GM12801 (cell line): Measurements from ENCODE around the gene KLHL28.

Experiments
- TF ChIP-seq, protein P1 (sequence below): IDR thresholded peaks from one replicate; pipeline ENCODE4 v1.5.1; 2011; ENCODE audit warnings: control low read depth; ENCODE audit not compliant: insufficient read length; ENCODE audit errors: extremely low read depth

The KLHL28 gene

DNA sequence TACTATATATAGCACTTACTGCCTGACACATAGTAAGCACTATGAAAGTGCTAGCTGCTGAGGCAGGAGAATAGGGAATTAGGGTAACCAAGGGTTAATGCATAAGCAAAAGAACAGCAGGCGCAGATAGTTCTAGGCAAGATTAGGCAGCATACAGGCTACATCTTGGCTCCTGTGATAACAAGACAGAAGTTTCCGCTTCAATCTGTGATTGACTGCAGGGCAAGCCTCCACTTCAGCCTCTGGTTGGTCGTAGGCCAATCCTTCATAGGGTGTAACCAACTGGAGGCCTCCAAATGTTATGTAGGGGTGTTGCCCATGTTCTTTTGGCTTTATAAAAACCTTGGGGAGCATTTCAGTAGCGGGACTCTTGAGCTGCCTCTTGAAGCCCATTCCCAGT lies 46.9 kb downstream of the KLHL28 start:
- TF ChIP-seq, protein P1, sequence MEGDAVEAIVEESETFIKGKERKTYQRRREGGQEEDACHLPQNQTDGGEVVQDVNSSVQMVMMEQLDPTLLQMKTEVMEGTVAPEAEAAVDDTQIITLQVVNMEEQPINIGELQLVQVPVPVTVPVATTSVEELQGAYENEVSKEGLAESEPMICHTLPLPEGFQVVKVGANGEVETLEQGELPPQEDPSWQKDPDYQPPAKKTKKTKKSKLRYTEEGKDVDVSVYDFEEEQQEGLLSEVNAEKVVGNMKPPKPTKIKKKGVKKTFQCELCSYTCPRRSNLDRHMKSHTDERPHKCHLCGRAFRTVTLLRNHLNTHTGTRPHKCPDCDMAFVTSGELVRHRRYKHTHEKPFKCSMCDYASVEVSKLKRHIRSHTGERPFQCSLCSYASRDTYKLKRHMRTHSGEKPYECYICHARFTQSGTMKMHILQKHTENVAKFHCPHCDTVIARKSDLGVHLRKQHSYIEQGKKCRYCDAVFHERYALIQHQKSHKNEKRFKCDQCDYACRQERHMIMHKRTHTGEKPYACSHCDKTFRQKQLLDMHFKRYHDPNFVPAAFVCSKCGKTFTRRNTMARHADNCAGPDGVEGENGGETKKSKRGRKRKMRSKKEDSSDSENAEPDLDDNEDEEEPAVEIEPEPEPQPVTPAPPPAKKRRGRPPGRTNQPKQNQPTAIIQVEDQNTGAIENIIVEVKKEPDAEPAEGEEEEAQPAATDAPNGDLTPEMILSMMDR: no peak

DNA sequence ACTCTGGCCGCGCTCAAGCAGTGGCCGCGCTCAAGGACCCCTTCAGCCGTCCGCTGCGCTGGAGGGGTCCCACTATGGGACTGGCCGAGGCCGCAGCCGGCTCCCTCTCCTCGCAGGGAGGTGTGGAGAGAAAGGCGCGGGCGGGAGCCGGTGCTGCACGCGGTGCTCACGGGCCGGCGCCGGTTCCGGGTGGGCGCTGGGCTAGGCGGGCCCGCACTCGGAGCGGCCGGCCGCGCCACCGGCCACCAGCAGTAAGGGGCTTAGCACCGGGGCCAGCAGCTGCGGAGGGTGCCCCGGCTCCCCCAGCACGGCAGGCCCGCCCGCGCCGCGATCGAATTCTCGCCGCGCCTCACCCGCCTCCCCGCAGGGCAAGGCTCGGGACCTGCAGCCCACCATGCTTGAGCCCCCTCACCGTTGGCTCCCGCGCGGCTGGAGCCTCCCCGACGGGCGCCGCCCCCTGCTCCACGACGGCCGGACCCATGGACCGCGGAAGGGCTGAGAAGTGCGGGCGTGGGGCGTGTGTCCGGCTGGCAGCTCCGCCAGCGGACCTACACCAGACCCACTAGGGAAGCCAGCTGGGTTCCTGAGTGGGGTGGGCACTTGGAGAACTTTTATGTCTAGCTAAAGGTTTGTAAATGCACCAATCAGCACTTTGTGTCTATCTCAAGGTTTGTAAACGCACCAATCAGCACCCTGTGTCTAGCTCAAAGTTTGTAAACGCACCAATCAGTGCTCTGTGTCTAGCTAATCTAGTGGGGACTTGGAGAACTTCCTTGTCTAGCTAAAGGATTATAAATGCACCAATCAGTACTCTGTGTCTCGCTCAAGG lies 49.5 kb downstream of the KLHL28 start:
- TF ChIP-seq, protein P1: no peak

DNA sequence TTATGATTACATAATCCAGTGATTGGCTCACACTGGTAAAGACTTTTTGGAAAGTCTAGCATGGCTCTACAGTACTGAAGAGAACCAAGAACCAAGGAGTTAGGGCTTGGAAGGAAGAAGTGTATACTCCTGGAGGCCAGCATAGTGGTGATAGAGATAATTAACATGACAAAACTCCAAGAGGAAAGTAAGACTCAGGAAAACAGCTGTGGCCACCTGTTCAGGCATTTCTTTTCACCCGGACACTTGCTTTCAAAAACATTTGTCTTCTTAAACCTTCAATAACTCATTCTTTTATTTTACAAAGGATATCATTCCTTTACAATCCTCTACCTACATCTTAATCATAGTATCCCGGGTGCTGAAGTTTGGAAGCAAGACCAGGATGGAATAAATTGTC lies 50.9 kb downstream of the KLHL28 start:
- TF ChIP-seq, protein P1: no peak

DNA sequence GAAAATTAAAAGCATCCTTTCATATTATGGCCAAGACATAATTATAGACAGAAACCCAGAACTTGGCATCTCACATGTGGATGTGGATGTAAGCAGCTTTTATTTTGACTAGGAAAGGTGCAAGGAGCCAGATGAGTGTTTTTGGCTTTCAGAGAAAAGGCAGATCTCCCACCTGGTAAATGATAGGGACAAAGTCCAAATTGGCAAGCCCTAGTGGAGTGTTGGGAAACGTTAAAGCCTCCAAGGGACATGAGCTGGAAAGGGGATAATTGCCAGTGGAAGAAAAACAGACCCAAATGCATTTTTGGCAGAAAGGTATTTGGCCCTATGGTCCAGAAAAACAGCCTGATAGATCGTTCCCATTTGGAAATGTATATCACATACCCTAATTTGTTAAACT lies 60.1 kb downstream of the KLHL28 start:
- TF ChIP-seq, protein P1: no peak

DNA sequence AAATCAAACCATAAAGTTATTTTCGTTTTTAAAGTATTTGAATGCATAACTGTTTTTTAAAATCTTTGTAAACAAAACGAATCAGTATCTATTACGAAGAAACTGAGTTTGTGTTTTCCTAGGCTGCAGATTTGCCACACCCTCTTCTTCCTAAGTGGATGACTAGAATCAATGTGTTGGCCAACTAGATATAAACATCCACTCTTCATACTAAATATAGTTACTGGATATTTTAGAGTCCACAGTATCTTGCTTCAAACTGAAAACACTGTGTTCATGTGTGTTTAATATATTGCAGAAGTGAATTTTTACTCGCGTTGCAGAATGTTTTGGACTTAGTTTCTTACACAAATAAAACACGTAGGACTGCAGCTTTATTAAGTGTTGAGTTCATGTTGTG lies 63.2 kb downstream of the KLHL28 start:
- TF ChIP-seq, protein P1: no peak

DNA sequence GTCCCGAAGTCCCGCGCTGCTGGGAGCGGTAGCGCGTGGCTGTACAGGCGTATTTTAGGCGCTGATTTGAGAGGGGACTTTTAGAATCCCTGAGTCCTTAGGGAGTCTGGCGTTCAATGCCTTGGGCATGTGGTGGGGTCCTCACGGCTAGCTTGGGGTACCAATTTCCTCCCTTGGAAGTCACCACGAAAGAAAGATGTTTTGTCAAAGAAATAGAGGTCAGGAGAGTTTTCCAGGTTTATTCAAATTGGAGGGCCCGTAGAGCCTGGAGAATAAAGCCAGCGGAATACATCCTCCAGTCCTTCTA lies 63.9 kb downstream of the KLHL28 start:
- TF ChIP-seq, protein P1: no peak

DNA sequence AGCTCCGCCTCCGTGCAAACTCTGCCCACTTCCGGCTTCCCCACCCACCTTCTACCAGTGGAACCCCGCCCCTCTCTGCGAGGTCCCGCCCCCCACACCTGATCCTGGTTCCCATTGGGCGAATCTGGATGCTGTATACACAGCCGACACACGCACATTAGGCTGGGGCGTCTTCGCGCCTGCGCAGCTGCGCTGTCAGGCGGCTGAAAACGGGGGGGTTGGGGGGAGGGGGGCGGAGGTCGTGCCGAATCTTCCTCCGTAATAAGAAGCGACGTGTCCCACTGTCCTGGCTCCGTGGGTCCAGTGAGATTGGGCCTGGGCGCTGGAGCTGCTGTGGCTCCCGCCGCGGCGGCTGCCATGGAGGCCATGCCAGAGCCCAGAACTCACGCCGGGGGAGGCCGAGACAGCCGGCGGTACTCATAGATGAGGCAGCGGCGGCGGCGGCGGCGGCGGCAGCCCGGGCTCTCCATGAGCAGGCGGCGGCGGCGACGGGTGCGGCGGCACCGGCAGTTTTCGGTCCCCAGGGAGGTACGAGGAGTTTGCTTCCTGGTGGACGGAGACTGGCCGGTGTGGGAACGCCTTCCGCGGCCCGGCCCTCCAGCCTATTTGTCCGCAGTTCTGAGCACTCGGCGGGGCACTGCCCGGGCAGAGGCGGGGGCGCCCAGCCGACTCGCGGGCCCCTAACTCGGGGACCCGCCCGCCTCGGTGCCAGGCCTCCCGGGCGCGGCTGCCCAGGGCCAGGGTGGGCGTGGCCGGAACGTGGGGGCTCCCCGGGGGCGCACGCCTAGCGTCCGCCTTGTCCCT lies 64.5 kb downstream of the KLHL28 start:
- TF ChIP-seq, protein P1: no peak
